ENCODE measurements around the gene TNFAIP2. TPM values are rescaled to one million over a fixed set of nuclear protein-coding genes. Genes with fewer than 3 reads are reported as not detected.

The TNFAIP2 gene
- total and polyA plus RNA-seq, 4 donors: 8.9 to 32.0 (median 22.4) TPM

GRCh38 chr14:103178521-103178920 is 55.3 kb downstream of the TNFAIP2 start:
- H3K4me3 ChIP-seq (ENCODE audit: low read depth in 1 of 3, low read length in 3 of 3): no peak overlapping the region
- WGBS: 86% methylated on average over 6 of the region's 6 CpGs
- TF ChIP-seq RAD21 (IDR thresholded peaks at IDR 0.05): no peak
- no peak for DNase-seq (ENCODE audit: low spot score)
- no peaks in the 10 kb centered on the region for H3K36me3 ChIP-seq (ENCODE audit: control insufficient read depth in 4 of 4, insufficient read depth in 3 of 4, low read depth in 1 of 4, low read length in 3 of 4)
- no peaks in the 10 kb centered on the region for H3K9me3 ChIP-seq (ENCODE audit: control insufficient read depth in 4 of 4, low read length in 3 of 4)
- no peaks in the 10 kb centered on the region for H3K27me3 ChIP-seq (ENCODE audit: control insufficient read depth in 4 of 4, insufficient read depth in 4 of 4, low read length in 3 of 4)
- no peaks in the 10 kb centered on the region for H3K4me1 ChIP-seq (ENCODE audit: control insufficient read depth in 4 of 4, insufficient read depth in 4 of 4, low read length in 3 of 4)
- no peak overlapping the region for H3K9ac ChIP-seq (ENCODE audit: low read depth in 1 of 2, low read length in 2 of 2)
- H3K27ac ChIP-seq (ENCODE audit: low read depth in 1 of 2, low read length in 2 of 2): no peak overlapping the region

GRCh38 chr14:103179094-103179493 is 55.8 kb downstream of the TNFAIP2 start:
- Histone ChIP-seq H3K9ac (ENCODE audit: low read depth in 1 of 2, low read length in 2 of 2) (no peak overlapping the region), H3K36me3 (ENCODE audit: control insufficient read depth in 4 of 4, insufficient read depth in 3 of 4, low read depth in 1 of 4, low read length in 3 of 4) (no peaks in the 10 kb centered on the region), H3K4me1 (ENCODE audit: control insufficient read depth in 4 of 4, insufficient read depth in 4 of 4, low read length in 3 of 4) (no peaks in the 10 kb centered on the region), H3K4me3 (ENCODE audit: low read depth in 1 of 3, low read length in 3 of 3) (no peak overlapping the region), H3K27ac (ENCODE audit: low read depth in 1 of 2, low read length in 2 of 2) (no peak overlapping the region), H3K27me3 (ENCODE audit: control insufficient read depth in 4 of 4, insufficient read depth in 4 of 4, low read length in 3 of 4) (no peaks in the 10 kb centered on the region), H3K9me3 (ENCODE audit: control insufficient read depth in 4 of 4, low read length in 3 of 4) (no peaks in the 10 kb centered on the region)
- DNase-seq (ENCODE audit: low spot score): no peak
- 85% methylated on average over 5 of the region's 5 CpGs for WGBS
- TF ChIP-seq HNF4G (IDR thresholded peaks at IDR 0.05) (no peak), ATF3 (IDR thresholded peaks at IDR 0.05) (no peak), HNF4A (conservative IDR thresholded peaks at IDR 0.05) (no peak), NR2F2 (IDR thresholded peaks at IDR 0.05) (no peak), RXRA (IDR thresholded peaks at IDR 0.05) (no peak), JUND (IDR thresholded peaks at IDR 0.05) (no peak), FOXA2 (IDR thresholded peaks at IDR 0.05) (no peak), TAF1 (conservative IDR thresholded peaks at IDR 0.05) (no peak), GABPA (IDR thresholded peaks at IDR 0.05 in 1 of 2, conservative IDR thresholded peaks at IDR 0.05 in 1 of 2) (no peak), FOXA1 (IDR thresholded peaks at IDR 0.05) (no peak), RAD21 (IDR thresholded peaks at IDR 0.05) (no peak), EGR1 (IDR thresholded peaks at IDR 0.05; ENCODE audit: low read depth in 2 of 2) (no peak), ZBTB33 (IDR thresholded peaks at IDR 0.05) (no peak), SP1 (IDR thresholded peaks at IDR 0.05) (no peak), CTCF (IDR thresholded peaks at IDR 0.05; ENCODE audit: low read depth, low read length, missing input control) (no peak), MAX (IDR thresholded peaks at IDR 0.05) (no peak), REST (IDR thresholded peaks at IDR 0.05) (no peak), YY1 (IDR thresholded peaks at IDR 0.05) (no peak)

All from liver (tissue), 9 donors.